8988T (cell line): ENCODE results near the gene PEX1.
"Not testable (repeated sequence)": the region's sequence is repeated elsewhere in the genome, so short reads cannot be mapped to it uniquely, and the experiment has no call there.

Experiments used
- DNase-seq: peaks from one replicate; pipeline ENCODE4 v3.0.0; 2011

The PEX1 gene

DNA sequence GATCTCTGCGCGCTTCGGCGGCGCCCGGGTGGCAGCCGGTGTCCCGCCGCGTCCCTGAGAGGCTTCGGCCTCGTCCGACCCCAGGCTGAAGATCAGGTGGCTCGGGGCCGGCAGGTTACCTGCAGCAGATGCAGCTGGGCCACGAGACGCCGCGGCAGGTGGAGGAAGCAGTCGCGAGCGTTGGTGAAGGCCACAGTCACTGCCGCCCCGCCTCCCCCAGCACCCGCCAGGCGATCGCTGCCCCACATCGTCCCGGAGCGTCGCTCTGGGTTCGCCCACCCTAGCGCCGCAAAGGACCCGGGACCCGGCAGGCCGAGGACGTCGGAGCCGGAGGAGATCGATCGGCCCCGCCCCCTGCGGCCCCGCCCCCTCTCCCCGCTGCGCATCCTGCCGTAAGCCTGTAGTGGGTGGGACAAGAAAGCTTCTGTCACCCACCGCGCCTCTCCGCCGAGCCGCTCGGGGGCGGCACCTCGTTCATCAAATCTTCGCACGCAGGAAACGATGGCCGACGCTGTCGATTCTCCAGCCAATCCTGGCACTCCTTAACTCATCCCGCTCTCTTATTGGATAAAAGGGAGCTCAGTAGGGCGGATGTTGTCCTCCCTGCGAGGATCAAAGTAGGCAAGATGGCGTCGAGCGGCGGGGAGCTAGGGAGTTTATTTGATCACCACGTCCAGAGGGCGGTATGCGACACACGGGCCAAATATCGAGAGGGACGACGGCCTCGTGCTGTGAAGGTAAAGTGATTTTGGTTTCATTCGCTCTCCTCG lies at the start of gene PEX1, which contains the start of gene RBM48:
TSS of gene PEX1 (minus strand) at position 333 of the 770 bp plus-strand sequence. CDS start at position 248, 85 bp downstream.
TSS of gene RBM48 (plus strand) at position 608 of the 770 bp plus-strand sequence. CDS start at position 627, 19 bp downstream.
- DNase-seq, result peak; percentile 65

GRCh38 chr7:92576296-92576695 lies 48.0 kb upstream of the PEX1 start:
- no peak for DNase-seq

DNA sequence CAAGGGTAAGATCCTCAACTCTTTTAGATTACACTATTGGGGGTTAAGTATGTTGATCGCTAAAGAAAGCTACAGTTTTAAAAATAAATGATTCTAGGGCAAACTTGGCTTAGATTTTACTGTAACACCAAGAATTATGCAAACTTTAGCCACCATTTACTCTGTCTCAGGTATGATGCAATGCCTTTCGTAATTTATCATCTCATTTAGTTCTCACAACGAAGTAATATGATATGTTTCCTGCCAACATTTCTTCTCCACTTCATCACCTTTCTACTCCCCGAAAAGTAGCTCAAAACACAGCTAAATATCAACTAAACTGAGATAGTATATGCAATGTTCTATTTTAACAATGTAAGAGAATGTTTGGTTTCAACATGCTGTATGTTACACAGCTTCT lies 40.8 kb upstream of the PEX1 start:
- no peak for DNase-seq

DNA sequence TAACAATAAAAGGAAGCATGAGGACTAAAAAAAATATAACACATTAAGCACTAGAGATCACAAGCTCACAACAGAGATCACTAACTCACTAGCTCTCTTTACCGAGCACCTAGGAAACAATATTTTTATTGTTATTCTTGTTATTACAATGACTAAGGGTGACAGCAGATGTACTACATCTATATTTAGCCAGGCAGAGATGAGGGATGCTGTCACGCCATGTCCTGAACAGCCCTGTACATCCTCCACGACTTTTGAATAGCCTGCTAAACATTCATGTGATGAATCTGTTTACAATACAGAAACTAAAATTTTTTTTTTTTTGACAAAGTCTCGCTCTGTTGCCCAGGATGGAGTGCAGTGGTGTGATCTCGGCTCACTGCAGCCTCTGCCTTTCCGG lies 39.1 kb upstream of the PEX1 start:
- DNase-seq, result no peak

- no peak for DNase-seq
Measured at GRCh38 chr7:92563345-92563744, 35.0 kb upstream of the PEX1 start.

GRCh38 chr7:92560602-92561001 lies 32.3 kb upstream of the PEX1 start:
- no peak for DNase-seq

DNA sequence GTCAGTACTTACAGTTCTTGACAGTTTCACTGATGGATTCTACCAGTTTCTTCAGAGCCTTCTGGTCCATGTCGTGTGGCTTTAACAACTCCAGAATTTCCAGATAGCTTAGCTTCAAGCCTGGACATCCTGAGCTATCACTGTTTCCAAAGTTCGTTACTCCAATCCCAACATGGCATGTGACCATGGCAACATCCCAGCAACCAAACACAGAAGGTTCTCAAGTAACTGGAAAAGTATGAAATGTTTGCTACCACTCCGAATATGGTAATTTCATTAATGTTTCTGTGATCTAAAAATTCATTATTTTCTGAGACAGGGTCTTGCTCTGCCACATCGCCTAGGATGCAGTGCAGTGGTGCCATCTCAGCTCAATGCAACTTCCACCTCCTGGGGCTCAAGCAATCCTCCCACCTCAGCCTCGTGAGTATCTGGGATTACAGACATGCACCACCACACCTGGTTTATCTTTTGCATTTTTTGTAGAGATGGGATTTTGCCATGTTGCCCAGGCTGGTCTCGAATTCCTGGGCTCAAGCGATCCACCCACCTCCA lies 29.6 kb upstream of the PEX1 start:
- no peak for DNase-seq

GRCh38 chr7:92557249-92557648 lies 28.9 kb upstream of the PEX1 start:
- no peak for DNase-seq

- no peak for DNase-seq
Measured at GRCh38 chr7:92550194-92550593, 21.9 kb upstream of the PEX1 start.

DNA sequence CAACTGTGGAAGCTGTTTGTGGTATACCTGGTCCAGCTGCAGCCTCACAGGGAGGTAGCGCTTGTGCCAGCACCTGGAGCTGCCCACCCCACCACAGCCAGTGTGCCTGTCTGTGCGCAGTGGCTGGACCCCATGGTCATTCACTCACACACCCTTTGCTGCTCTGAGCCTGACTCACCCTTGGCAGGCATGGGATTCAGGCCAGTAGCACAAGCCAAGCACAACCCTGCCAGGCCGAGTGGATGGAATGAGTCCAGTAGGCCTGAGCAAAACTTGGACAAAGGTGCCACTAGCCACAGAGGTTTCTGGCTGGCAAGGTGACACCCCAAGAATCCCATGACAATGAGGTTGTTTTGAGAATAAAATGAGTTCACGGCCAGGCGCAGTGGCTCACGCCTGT lies 19.3 kb upstream of the PEX1 start:
- no peak for DNase-seq

DNA sequence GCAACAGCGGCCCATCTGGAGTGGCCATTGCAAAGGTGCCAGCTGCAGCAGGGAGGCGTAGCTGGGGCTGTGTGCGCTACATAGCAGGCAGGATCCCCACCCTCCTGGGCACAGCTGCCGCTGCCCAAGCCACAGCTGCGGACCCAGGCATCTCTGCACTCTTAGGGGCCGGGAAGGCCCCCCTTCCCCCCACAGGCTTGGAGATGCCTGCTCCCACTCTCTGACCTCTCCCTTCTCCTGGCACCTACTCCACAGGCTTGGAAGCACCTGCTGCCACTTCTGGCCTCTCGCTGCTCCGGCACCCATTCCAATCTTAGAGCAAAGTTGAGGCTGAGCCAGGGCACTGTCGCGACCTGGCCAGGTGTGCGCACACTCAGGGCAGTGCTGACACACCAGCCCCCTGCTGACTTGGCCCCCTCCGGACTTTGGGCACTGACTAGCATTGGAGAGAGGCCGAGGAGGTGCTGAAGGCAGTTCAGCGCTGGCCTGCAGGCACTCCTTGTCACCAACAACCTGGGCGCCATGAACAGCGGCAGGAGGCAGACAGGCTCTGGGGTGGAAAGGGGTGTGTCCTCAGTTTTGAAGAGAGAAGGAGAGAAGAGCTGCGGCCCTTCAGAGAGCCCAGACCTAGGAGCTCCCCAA lies 18.7 kb upstream of the PEX1 start:
- DNase-seq, result no peak

DNA sequence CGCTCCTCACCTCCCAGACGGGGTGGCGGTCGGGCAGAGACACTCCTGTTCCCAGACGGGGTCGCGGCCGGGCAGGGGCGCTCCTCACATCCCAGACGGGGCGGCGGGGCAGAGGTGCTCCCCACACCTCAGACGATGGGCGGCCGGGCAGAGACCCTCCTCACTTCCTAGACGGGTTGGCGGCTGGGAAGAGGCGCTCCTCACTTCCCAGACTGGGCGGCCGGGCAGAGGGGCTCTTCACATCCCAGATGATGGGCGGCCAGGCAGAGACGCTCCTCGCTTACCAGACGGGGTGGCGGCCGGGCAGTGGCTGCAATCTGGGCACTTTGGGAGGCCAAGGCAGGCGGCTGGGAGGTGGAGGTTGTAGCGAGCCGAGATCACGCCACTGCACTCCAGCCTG lies 16.8 kb upstream of the PEX1 start:
- DNase-seq, result not testable (repeated sequence)

- not testable (repeated sequence) for DNase-seq
Measured at GRCh38 chr7:92543542-92543941, 15.2 kb upstream of the PEX1 start.

DNA sequence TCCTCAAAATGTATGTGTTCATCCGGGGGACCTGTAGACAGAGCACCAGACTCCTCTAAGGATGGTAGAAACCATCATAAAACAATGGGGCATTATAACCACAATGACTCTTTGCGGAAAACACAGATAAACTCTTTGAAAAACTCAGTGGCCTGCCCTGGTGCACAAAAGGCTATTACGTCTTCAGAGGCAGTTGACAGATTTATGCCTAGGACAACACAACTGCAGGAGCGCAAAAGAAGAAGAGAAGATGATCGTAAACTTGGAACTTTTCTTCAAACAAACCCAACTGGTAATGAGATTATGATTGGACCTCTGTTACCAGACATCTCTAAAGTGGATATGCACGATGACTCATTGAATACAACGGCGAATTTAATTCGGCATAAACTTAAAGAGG lies 6.3 kb upstream of the PEX1 start:
- DNase-seq, result no peak

DNA sequence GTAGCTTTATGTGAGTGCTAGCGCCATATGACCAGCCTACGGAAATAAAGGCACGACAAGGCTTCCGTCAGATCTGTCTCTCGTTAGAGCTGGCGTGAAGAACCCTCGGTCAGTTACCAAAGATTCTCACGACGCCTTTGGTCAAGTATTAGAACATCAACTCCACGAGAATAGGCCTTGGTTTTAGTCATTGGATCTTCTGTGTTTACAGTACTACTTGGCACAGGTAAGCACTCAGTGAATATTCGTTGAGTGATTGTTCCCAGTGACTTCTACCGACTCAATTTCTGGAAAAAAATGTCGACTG lies 591 bp upstream of the PEX1 start:
- no peak for DNase-seq

DNA sequence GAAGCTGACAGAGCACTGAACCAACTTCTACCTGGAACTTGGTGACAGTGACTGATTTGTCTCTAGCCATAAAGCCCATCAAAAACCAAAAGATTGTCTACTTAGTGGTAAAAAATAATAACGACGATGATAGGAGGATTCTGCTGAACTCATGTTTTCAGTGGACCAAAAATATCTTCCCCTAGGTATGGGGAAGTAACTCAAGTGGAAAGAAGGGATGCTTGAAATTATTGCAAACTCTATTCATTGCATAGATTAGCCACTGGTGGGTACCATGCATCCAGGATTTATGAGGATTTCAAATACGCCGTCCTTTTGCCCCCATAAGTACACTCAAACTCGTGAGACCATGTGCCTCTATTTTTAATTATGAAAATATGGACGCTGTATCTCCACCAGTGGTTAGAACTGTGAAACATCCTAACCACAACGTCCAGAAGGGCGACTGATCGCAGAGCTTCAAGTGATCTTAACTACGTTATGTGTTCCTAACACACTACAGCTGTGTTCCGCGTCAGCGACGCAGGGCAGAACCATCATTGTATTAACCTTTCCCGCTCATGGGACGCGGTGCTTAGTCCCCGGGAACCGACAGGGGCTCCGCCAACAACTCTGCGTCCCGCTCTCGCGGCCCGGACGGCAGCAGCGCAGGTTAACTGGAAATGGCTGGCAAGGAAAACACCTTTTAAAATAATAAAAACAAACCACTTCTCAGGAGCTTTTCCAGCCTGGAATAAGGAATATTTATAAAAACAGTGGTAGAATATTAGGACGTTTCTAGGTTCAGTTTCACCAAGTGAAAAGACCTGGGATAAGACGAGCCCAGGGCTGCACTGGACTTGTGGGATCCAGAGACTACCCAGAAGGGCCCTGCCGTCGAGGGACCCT lies 776 bp downstream of the PEX1 start:
- DNase-seq, result peak; percentile 17

DNA sequence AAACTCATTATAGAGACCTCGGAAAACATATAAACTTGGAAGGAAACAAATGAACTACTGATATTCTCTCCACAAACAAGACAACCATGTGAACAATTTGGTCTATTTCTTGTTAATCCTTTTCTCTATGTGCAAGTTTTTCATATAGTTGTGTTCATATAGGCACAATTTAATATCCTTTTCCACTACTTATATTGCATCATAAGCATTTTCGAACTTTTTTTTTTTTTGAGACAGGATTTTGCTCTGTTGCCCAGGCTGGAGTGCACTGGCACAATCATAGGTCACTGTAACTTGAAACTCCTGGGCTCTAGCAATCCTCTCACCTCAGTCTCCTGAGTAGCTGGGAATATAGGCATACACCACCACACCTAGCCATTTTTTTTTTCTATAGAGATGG lies 5.2 kb downstream of the PEX1 start:
- DNase-seq, result no peak

DNA sequence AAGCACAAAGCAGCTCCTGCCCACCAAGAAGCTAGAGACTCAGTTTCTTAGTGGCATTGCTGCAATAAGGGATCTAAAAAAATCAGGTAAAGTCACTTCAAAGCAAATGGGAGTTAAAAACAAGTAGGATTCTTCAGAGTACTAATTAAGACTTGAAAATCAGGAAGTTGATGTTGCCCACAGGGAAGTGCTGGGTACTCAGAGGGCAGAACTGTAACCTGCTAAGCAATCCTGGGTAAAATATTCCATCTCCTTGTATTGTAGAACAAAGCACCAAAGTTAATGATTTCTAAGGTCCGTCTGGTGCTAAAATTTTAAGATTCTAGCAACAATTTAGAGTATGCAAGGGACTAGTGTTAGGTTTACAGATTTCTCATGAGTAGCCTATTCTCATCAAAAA lies 8.3 kb downstream of the PEX1 start:
- no peak for DNase-seq

- no peak for DNase-seq
Measured at GRCh38 chr7:92517631-92518030, 10.7 kb downstream of the PEX1 start.

GRCh38 chr7:92513167-92513902 lies 15.0 kb downstream of the PEX1 start:
- DNase-seq, result no peak

GRCh38 chr7:92508946-92509345 lies 19.4 kb downstream of the PEX1 start:
- no peak for DNase-seq

DNA sequence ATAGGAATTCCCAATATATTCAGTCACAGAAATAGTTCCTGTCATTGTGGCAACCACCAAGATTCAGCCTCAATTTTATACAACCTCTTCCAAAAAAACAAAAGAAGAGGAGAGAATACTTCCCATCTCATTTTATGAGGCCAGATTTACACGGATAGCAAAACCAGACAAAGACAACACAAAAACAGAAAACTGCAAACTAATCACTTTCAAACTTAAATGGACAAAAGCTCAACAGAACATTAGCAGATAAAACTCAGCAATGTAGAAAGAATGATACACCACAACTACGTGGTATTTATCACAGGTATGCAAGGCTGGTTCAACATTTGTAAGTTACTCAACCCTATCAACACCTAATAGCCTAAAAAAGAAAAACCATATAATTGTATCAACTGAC lies 22.0 kb downstream of the PEX1 start:
- no peak for DNase-seq

- no peak for DNase-seq
Measured at GRCh38 chr7:92504563-92504962, 23.8 kb downstream of the PEX1 start.
